ENCODE measurements around the gene CHKA.
A peak's percentile ranks its signal among the peaks of the same experiment; 100 is the strongest.

The CHKA gene

DNA sequence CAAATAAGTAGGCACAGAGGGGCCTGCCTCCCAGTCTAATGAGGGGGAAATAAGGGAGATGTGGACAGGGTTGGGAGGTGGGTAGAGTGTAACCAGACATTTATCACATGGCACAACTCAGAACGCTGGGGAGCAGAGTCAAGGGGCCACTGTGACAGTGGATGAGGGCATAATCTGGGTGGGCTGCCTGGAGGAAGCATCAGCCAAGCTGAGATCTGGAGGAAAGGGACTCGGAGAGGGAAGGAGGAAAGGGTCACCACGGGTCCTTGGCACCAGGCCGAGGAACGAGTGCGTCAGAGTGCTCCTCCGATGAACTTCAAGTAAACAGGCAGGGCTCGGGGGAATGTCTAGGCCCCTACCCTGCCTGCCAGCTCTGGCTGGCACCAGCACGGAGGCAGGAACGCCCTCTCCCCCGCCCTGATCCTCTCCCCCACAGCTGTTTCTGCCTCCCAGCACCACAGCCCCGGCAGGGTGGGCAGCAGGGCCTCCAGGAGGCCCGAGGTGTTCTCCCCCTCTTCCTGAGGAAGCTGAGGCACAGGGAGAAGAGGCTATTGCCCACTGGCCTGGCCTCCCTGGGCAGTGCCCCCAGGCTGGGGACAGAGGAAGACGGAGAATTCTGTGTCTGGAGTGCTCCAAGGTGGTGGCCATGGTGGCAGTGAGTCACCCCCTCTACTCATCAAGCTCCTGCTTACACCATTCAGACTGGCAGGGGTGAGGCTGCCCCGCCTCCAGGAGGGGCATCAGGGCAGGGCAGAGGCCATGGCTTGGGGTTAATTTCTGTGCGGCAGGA, 106.8 kb downstream of the CHKA start:
- Histone ChIP-seq H3K4me3 (ENCODE audit: low read length) (no peak overlapping the region), H3K9ac (ENCODE audit: low read length) (no peak overlapping the region), H3K79me2 (ENCODE audit: low read length) (no peaks in the 10 kb centered on the region), H3K4me2 (ENCODE audit: low read depth, low read length) (0 out of 2 replicates have a peak overlapping the region, but pooled peaks have one; percentile 17), H3K4me1 (ENCODE audit: low read length) (peaks cover 35% of the 10 kb centered on the region), H2AFZ (ENCODE audit: low read length) (no peak overlapping the region), H3F3A (ENCODE audit: insufficient read depth, low read length) (peaks cover 18% of the 10 kb centered on the region), H3K36me3 (replicated peaks; ENCODE audit: insufficient read depth, low read length) (no peaks in the 10 kb centered on the region), H4K20me1 (ENCODE audit: insufficient read depth, low read length) (no peaks in the 10 kb centered on the region), H3K27me3 (replicated peaks; ENCODE audit: insufficient read depth, low read length) (no peaks in the 10 kb centered on the region), H3K9me3 (replicated peaks; ENCODE audit: insufficient read depth, low read length) (no peaks in the 10 kb centered on the region), H3K27ac (ENCODE audit: low read length) (no peak overlapping the region), H3K9me2 (replicated peaks; ENCODE audit: insufficient read depth, low read length) (no peaks in the 10 kb centered on the region)
- TF ChIP-seq, protein P1, sequence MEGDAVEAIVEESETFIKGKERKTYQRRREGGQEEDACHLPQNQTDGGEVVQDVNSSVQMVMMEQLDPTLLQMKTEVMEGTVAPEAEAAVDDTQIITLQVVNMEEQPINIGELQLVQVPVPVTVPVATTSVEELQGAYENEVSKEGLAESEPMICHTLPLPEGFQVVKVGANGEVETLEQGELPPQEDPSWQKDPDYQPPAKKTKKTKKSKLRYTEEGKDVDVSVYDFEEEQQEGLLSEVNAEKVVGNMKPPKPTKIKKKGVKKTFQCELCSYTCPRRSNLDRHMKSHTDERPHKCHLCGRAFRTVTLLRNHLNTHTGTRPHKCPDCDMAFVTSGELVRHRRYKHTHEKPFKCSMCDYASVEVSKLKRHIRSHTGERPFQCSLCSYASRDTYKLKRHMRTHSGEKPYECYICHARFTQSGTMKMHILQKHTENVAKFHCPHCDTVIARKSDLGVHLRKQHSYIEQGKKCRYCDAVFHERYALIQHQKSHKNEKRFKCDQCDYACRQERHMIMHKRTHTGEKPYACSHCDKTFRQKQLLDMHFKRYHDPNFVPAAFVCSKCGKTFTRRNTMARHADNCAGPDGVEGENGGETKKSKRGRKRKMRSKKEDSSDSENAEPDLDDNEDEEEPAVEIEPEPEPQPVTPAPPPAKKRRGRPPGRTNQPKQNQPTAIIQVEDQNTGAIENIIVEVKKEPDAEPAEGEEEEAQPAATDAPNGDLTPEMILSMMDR (IDR thresholded peaks at IDR 0.05; ENCODE audit: low read length): no peak
- TF ChIP-seq EZH2 (optimal IDR thresholded peaks at IDR 0.05; ENCODE audit: low read depth, low read length) (no peak), EZH2phosphoT487 (IDR thresholded peaks at IDR 0.05; ENCODE audit: low read length) (no peak)
- DNase-seq: no peak

DNA sequence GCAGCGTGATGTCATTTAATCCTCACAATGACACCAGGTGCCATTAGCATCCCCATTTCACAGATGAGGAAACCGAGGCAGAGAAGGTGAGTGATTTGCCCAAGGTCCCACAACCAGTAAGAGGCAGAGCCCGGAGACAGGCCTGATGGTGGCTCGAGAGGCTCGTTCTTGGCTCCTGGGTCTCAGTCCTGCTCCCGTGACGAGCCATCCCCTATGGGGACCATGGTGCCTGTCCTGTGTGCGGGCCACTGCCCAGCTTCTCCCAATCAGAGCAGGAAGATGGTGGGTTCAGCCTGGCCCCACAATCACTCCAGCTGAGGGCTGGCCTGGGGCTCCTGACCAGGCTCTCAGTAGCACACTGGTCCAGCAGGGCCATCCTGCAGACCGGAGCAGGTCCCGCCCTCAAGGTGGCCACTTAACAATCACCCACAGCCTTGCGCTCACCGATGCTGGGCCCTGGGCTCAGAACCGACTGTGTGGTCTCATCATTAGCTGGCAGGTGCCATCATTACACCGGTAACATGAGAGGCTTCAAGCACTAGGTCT, 107.5 kb downstream of the CHKA start:
- Histone ChIP-seq H3K9me2 (replicated peaks; ENCODE audit: insufficient read depth, low read length) (no peaks in the 10 kb centered on the region), H3K27me3 (replicated peaks; ENCODE audit: insufficient read depth, low read length) (no peaks in the 10 kb centered on the region), H3K4me2 (ENCODE audit: low read depth, low read length) (peak overlapping the region; percentile 17; the same call in 1 of the 2 replicates), H3K9ac (ENCODE audit: low read length) (no peak overlapping the region), H3F3A (ENCODE audit: insufficient read depth, low read length) (peaks cover 24% of the 10 kb centered on the region), H3K4me3 (ENCODE audit: low read length) (no peak overlapping the region), H3K27ac (ENCODE audit: low read length) (peak overlapping the region; percentile 28; the same call in 1 of the 2 replicates), H3K36me3 (replicated peaks; ENCODE audit: insufficient read depth, low read length) (no peaks in the 10 kb centered on the region), H3K9me3 (replicated peaks; ENCODE audit: insufficient read depth, low read length) (no peaks in the 10 kb centered on the region), H4K20me1 (ENCODE audit: insufficient read depth, low read length) (no peaks in the 10 kb centered on the region), H3K79me2 (ENCODE audit: low read length) (no peaks in the 10 kb centered on the region), H3K4me1 (ENCODE audit: low read length) (peaks cover 41% of the 10 kb centered on the region), H2AFZ (ENCODE audit: low read length) (no peak overlapping the region)
- TF ChIP-seq EZH2 (optimal IDR thresholded peaks at IDR 0.05; ENCODE audit: low read depth, low read length) (no peak), EZH2phosphoT487 (IDR thresholded peaks at IDR 0.05; ENCODE audit: low read length) (no peak)
- TF ChIP-seq, protein P1 (IDR thresholded peaks at IDR 0.05; ENCODE audit: low read length): no peak
- no peak for DNase-seq

DNA sequence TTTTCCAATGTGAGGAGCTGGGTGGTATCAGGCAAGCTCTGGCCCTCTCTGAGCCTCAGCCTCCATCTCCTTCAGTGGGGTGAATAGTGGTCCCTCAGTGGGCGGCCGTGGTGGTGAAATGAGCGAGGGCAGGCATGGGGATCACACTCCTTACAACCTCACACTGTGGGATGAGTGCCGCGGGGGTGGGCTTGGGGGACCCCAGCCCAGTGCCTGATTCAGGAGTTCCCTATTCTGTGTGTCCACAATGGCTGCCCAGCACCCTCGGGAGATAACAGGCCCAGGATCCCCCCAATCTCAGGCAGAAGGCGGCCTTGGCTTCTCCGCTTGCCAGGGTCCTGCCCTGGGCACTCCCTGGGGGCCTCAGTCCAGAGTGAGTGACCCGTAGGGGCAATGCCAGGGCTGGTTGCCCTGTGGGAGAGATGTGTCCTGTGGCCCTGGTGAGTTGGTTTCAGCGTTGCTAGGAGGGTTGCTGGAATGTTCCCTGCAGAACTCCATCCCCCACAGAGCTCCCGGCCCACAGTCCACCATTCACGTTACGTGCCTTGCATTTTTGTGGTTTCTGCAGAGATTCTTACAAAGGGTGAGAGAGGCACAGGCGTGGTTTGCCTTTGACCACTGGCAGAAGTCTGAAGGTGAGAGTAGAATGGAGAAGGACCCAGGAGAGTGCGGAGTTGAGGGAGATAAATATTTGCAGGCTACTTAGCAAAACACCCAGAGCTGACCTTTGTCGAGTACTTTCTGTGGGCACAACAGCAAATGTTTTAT, 108.2 kb downstream of the CHKA start:
- DNase-seq: peak; percentile 75
- peaks cover 48% of the 10 kb centered on the region for H3K4me1 ChIP-seq (ENCODE audit: low read length)
- H3K9me2 ChIP-seq (replicated peaks; ENCODE audit: insufficient read depth, low read length): no peaks in the 10 kb centered on the region
- H3K27me3 ChIP-seq (replicated peaks; ENCODE audit: insufficient read depth, low read length): no peaks in the 10 kb centered on the region
- H3K4me3 ChIP-seq (ENCODE audit: low read length): no peak overlapping the region
- no peaks in the 10 kb centered on the region for H3K9me3 ChIP-seq (replicated peaks; ENCODE audit: insufficient read depth, low read length)
- no peak overlapping the region for H3K9ac ChIP-seq (ENCODE audit: low read length)
- peaks cover 29% of the 10 kb centered on the region for H3F3A ChIP-seq (ENCODE audit: insufficient read depth, low read length)
- no peaks in the 10 kb centered on the region for H3K79me2 ChIP-seq (ENCODE audit: low read length)
- TF ChIP-seq, protein P1 (IDR thresholded peaks at IDR 0.05; ENCODE audit: low read length): no peak
- TF ChIP-seq EZH2 (optimal IDR thresholded peaks at IDR 0.05; ENCODE audit: low read depth, low read length) (no peak), EZH2phosphoT487 (IDR thresholded peaks at IDR 0.05; ENCODE audit: low read length) (no peak)
- no peak overlapping the region for H2AFZ ChIP-seq (ENCODE audit: low read length)
- peak overlapping the region; percentile 17; the same call in 1 of the 2 replicates for H3K4me2 ChIP-seq (ENCODE audit: low read depth, low read length)
- H3K27ac ChIP-seq (ENCODE audit: low read length): peak overlapping the region; percentile 28; the same call in 1 of the 2 replicates
- H3K36me3 ChIP-seq (replicated peaks; ENCODE audit: insufficient read depth, low read length): no peaks in the 10 kb centered on the region
- H4K20me1 ChIP-seq (ENCODE audit: insufficient read depth, low read length): no peaks in the 10 kb centered on the region

Measured in MM.1S (cell line).